Bladder microvascular endothelial cell (primary cell): ENCODE data around the gene PNPO. TPM values are rescaled to one million over a fixed set of nuclear protein-coding genes. Genes with fewer than 3 reads are reported as not detected.

ENCODE experiments used
- total RNA-seq: library from RNA; depleted of rRNA; stranded (reverse); fragments of >200 nt; gene quantifications from 2 replicates; pipeline ENCODE4 v1.2.3, GENCODE V29; 2014

PNPO gene
- total RNA-seq: 14.4 and 19.7 TPM in 2 replicates

GRCh38 chr17:47941246-47942095 is at the start of gene PNPO:
Gene PNPO (plus strand): TSS chr17:47941571. CDS start chr17:47941676, 105 bp downstream.

GRCh38 chr17:47895856-47896671 is 45.3 kb upstream of the PNPO start, which contains the start of gene SP2:
Gene SP2 (plus strand): TSS chr17:47896236. CDS start chr17:47896287, 51 bp downstream.

GRCh38 chr17:47957591-47958490 is 16.5 kb downstream of the PNPO start, which contains the start of gene PRR15L:
Gene PRR15L (minus strand): TSS chr17:47957883. CDS start chr17:47953234, 4,649 bp downstream.

DNA sequence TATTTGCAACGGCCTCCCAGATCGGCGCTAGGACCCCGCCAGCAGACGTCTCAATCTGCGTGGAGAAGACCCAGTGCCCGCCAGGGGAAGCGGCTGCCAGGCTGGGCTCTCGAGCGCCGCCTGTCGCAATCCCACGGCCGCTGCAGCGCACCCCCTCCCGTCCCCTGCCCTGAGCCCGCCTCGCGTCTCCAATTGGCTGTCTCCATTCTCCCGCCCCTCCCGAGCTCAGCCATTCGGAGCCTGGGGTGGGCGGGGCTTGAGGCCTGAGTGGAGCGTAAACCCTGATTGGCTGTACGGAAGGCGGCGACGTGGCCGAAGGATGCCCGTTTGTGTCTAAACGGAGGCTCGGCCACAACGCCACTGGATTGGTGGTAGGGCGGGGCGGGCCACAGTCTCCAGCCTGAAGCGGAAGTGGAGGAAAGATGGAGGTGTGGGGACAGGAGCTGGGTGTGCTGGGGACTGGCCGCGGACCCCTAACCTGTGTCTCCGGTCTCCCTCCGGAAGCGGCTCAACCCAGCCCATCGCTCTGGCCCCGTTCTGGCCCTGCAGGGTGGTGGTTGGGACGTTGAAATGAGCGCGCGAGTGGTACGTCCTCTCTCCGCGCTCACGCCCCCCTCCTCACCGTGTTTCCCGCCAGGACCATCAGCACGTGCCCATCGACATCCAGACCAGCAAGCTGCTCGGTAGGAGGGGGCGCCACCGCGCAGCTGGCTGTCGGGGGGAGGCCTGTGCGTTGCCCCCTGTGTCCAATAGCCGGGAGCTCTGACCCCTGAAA is 29.5 kb downstream of the PNPO start, which contains the start of gene CDK5RAP3:
CDK5RAP3 (plus strand) TSS at position 389 of the 775 bp plus-strand sequence; CDS start at position 423, 34 bp downstream.

Other genes with a start within 250 kb of the PNPO start
- 12.8 and 15.0 TPM in 2 replicates for gene TBKBP1, start 247.4 kb upstream of the PNPO start, total RNA-seq
- under 0.01 TPM in 1 of 2 replicates, not detected in the other for gene TBX21, start 208.3 kb upstream of the PNPO start, total RNA-seq
- gene OSBPL7, start 119.8 kb upstream of the PNPO start, total RNA-seq: 5.7 and 11.5 TPM in 2 replicates
- gene MRPL10, start 110.0 kb upstream of the PNPO start, total RNA-seq: 12.5 and 12.8 TPM in 2 replicates
- gene LRRC46, start 109.9 kb upstream of the PNPO start, total RNA-seq: 0.16 TPM in 1 of 2 replicates, not detected in the other
- 33.5 and 44.7 TPM in 2 replicates for gene SCRN2, start 100.3 kb upstream of the PNPO start, total RNA-seq
- gene SP6, start 90.4 kb upstream of the PNPO start, total RNA-seq: 0.49 and 5.1 TPM in 2 replicates
- 0.65 and 2.3 TPM in 2 replicates for gene SP2, start 45.3 kb upstream of the PNPO start, total RNA-seq
- not detected in 2 replicates for gene PRR15L, start 16.3 kb downstream of the PNPO start, total RNA-seq
- gene CDK5RAP3, start 29.5 kb downstream of the PNPO start, total RNA-seq: 54.6 and 76.5 TPM in 2 replicates
- 9.1 and 11.0 TPM in 2 replicates for gene COPZ2, start 96.2 kb downstream of the PNPO start, total RNA-seq
- gene NFE2L1, start 106.8 kb downstream of the PNPO start, total RNA-seq: 71.2 and 374 TPM in 2 replicates
- gene CBX1, start 159.9 kb downstream of the PNPO start, total RNA-seq: 33.8 and 58.0 TPM in 2 replicates
- gene SNX11, start 166.2 kb downstream of the PNPO start, total RNA-seq: 10.8 and 19.4 TPM in 2 replicates